NCI-H2029 (cell line): ENCODE measurements around the gene PRDM8.
A peak's percentile ranks its signal among the peaks of the same experiment; 100 is the strongest.

Experiments used
- DNase-seq: peaks from one replicate; lab custom pipeline; 2025; lab: John Stamatoyannopoulos, UW

The PRDM8 gene

DNA sequence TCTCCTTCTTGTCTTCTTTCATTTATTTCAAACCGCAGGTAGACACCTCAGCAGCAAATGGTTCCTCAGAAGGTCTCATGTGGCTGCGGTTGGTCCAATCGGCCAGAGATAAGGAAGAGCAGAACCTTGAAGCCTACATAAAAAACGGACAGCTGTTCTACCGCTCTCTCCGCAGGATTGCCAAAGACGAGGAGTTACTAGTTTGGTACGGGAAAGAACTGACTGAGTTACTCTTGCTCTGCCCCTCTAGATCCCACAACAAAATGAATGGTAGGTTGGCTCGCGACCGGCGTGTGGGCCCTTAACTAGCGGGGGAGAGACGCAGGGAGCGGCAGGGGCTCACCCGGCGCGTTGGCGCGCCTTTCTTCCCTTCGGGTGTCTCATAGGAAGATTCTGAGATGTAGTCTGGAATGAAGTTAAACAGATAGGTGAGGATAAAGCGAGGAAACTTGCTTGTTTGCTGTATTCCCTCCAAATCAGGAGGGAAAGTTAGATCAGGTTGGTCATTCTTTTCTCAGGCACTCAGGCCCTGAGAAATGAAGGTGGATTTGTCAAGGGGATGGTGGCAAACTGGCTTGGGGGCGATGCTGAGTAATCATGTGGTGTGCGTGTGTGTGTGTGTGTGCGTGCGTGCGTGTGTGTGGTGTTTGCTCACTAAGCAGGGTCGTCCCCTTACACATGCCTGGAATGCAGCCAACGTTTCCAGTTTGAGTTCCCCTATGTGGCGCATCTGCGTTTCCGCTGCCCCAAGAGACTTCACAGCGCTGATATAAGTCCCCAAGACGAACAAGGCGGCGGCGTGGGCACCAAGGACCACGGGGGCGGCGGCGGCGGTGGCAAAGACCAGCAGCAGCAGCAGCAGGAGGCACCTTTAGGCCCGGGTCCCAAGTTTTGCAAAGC lies 4.2 kb downstream of the PRDM8 start:
- DNase-seq, result no peak

DNA sequence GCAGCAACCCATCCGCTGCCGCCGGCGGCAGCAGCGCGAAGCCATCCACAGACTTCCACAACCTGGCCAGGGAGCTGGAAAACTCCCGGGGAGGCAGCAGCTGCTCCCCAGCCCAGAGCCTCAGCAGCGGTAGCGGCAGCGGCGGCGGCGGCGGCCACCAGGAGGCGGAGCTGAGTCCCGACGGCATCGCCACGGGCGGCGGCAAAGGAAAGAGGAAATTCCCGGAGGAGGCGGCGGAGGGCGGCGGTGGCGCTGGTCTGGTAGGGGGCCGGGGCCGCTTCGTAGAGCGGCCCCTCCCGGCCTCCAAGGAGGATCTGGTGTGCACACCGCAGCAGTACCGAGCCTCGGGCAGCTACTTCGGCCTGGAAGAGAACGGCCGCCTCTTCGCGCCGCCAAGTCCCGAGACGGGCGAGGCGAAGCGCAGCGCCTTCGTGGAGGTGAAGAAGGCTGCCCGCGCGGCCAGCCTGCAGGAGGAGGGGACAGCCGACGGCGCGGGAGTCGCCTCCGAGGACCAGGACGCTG lies 4.9 kb downstream of the PRDM8 start:
- peak; percentile 50 for DNase-seq

DNA sequence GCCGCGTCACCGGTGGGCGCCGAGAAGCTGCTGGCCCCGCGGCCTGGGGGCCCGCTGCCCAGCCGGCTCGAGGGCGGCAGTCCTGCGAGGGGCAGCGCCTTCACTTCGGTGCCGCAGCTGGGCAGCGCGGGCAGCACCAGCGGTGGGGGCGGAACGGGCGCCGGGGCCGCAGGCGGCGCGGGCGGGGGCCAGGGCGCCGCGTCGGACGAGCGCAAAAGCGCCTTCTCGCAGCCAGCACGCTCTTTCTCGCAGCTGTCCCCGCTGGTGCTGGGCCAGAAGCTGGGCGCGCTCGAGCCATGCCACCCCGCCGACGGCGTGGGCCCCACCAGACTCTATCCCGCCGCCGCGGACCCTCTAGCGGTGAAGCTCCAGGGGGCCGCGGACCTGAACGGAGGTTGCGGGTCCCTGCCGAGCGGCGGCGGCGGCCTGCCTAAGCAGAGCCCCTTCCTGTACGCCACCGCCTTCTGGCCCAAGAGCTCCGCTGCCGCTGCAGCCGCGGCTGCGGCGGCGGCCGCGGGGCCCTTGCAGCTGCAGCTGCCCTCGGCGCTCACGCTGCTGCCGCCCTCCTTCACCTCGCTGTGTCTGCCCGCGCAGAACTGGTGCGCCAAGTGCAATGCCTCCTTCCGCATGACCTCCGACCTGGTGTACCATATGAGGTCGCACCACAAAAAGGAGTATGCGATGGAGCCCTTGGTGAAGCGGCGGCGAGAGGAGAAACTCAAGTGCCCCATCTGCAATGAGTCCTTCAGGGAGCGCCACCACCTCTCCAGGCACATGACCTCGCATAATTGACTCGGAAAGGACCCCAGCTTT lies 5.6 kb downstream of the PRDM8 start:
- DNase-seq, result peak; percentile 21

DNA sequence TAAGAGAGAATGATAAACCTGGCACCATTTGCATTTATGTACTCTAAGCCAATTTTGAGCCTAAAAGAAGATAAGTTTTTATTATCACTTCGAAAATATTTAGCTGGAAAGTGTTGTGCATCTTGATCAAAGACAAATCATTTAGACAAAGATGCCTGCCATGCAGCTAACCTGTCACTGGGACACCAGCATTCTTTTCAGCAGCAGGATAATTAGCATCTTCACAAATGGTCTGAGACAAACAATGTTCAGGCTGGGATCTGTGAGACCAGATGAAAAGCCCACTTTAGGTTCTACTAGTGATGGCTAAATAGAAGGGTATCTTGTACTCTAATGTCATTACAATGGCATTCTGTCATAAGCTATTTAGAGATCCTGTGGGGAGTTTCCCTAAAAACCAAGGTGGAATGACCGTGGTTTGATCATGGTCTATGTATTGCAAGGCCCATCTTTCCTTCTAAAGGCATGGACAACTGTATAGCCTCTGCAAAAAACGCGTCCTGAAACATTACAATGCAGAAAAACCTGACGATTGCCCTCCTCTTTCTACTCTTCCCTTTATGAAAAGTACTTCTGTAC lies 7.2 kb downstream of the PRDM8 start:
- no peak for DNase-seq

DNA sequence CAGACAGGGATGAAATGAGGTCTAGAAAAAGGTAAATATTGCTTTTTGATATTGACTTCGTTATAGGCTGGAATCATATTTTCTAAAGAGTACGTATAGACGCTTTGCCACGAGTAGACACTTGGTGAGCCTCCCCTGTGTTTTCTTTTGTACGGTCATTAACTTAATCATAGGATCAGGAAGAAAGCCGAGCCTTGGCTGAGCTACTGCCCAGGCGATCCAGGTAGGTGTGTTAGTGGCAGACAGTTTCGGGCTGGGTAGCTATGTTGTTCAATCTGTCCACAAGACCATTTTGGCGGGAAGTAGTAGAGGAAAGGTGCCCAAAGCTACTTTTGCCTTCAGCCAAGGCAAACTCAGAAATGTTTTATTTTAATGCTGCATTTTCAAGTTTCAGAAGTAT lies 8.8 kb downstream of the PRDM8 start:
- no peak for DNase-seq

DNA sequence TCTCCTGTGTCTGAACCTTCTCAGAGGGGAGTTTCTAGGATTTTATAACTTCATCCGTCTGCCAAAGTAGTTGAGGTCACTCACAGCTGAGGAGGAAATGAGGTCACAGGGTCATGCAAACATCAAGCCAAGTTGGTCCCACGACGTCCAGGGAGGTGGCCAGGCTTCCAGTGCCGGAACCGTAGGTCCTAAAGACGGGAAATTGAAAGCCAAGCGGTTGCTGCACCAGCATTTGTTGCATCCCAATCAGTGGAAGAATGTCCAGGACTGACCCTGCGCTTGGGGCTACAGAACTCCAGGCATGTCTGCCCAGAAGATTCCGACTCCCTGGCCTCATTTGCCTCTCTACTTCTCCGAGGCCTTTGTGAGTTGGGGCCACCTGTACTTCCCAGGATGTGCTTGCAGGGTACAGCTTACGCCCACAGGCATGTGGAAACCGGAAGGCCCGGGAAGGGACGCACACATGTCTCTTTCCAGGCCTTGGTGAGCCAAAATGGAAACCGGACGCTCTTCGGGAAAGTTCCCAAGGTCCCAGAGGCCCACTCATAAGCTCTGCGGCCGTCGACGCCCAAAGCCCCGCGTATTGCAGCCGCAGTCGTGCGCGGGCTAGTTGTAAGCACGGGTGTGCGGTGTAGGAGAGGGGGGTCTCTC lies 9.3 kb downstream of the PRDM8 start:
- DNase-seq, result no peak

DNA sequence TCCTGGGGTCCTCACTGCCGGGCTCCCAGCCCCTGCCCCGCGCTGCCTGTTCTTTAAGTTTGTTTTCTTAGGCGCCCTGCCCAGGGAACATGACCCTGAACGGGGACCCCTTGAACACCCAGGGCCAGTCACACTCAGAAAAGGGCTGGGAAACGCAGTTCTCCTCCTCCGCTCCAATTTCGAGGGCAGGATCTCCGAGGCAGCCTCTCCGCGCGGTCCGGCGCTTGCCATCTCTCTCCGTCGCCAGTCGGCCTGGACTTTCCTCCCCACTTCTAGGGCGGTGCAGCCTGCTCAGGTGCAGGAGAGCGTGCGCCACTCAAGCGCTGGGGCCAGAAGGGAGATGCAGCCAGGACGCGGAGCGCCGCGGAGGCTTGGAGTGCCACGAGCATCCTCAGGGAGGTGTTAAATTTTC lies 9.9 kb downstream of the PRDM8 start:
- no peak for DNase-seq

DNA sequence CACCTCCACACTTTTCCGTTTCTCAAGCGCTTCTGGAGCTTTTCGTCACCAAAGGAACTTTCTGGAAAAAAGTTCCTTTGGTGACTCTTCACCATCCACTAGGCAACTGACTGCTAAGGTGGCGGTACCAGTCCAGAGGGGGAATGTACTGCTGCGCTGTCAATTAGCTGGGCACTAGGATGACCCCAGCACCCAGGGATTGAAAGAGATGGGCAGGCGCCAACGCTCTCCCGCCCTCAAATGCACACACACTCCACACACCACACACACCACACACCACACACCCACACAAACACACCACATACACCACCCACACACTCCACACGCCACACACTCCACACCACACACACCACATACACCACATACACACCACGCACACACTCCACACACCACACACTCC lies 10.4 kb downstream of the PRDM8 start:
- DNase-seq, result no peak

DNA sequence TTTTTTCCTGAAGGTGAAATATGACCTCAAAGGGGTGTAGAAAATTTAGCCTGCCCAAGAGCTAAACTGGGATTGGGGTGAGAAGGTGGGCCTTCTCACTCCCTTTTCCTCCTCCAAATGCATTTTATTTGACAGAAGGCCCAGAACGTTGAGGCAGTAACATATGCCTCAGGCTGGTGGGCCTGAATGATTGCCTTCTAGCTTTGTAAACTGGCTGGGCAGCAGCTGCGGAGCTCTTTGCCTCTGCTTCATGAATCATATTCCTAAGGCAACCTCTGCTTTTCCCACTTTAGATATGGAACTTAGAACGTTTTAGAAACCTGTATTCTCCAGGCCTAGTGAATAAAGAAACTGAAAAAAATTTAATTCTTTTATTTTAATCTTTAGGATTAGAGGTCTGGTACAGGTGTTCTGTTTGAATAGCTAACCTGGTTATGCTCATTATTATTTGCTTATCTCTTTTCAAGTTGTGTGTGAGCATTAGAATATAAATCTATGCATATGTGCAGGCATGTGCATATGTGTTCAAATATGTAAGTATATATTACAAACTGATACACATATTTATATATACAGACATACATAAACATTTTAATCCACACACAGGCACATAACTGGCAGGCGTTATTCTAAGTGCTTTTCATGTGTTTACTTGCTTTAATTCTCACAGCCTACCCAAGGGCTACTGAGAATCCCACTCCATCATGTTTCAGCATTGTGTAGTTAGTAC lies 11.5 kb downstream of the PRDM8 start:
- no peak for DNase-seq

DNA sequence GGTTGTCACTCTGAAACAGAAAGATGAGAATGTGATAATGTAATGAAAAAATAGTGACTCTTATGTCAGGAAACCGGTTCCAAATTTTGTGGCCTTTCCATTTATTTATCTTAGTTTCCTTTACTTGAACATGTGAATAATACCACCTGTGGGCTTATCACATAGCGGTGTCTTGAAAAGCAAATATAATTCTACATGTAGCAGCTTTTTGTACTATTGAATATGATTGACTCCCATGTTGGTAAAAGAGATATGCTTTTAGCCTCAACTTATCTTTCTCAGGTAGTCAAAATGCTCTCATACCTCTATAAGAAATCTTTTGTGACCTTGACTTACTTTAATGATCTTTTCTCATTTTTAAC lies 12.0 kb downstream of the PRDM8 start:
- DNase-seq, result no peak

DNA sequence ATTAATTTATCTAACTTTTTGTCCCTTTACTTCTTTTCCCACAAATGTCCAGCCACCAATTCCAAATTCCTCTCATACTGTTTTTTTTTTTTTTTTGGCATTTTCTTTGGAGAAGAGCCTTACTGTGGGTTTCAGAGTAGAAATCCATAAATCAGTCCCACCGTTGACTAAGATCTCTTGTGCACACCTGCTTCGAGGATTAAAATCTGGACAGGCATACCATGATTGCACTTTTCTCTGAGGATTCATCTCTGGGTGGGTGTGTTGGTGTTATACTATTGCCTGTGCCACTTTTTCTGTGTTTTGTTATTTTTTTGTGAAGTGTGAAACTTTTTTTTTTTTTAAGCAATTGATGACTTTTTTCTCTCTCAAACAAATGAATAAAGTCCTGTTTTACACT lies 13.2 kb downstream of the PRDM8 start:
- DNase-seq, result no peak

DNA sequence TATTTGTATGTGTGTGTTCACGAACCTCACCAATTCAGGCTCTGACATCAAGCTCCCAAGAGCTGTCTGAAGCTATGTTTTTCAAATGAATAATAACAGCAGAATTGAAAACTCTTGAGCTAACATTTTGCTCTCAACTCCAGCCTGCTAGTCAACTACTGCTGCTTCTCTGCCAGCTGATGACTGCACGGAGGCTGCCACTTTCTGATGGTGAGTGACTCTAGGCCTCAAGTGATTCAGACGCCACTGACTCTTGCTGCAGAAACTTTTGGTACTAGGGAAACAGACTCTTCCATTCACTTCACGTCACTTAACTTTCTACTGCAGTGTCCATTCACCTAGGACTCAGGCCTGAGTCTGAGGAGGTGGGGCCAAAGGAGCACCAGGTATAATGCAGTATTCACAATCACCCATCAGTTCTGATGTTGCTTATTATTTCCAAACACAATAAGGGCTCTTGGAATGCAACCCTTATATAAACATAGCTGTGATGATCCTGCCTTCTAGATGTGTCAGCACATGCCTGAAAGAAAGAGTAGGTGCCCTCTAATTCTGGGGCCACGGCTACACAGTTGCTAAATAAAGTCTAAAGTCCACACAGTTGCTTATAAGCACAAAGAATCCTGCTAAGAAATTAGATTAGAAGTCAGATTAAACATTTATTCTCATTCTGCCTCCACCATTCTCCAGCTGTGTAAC lies 16.0 kb downstream of the PRDM8 start:
- DNase-seq, result no peak

DNA sequence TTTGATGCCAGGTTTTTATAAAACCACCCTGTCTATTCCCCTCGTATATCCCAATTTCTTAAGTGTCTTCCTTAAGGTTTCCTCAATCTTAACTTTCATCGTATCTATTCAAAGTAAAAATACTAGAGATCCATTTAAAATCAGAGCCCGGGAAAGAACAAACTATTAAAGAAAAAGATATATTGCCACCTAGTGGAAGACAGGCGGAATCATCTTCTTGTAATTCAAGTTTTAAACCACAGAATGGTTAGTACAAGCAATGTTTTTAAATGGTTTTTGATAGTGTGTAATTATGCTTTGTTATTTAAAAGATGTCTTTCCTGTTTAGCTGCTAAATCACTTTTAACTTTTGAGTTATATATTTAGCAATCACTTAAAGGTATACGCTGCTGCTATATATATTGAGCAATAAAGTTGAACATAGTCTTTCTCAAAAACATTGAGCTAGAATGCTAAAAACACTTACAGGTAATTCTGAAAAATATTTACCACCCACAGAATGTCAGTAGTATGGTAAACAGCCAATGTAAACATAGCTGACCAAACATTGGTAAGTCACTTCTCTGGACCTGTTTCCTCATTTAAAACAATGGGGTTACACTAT lies 18.2 kb downstream of the PRDM8 start:
- peak; percentile 17 for DNase-seq

DNA sequence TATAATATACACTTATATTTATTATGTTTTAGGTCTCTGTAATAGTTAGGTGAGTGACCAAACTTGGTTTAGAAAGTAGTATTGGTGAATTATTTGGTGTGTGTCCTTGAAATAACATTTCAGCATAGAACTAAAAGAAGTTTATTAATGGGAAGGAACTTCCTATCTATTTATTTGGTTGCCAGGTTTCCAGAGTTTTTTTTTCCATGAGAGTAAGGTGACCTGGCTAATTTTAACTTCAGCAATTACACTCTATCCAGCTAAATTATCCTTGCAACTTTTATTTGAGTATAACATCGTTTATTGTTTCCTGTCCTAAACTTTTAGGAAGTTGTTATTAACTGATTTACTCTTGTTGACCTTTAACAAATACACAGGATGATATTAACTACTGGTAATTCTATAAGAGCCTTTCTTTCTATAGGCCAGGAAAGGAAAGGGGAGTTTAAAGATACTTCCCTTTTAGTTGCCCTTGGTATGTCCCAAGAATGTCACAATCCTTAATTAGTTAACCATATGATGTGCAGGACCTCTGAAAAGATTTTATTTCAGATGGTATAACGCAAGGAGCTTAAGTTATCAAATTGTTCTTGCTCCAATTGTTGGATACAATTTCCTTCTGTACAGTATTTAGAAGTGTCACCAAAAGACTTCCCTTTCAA lies 18.9 kb downstream of the PRDM8 start:
- no peak for DNase-seq

DNA sequence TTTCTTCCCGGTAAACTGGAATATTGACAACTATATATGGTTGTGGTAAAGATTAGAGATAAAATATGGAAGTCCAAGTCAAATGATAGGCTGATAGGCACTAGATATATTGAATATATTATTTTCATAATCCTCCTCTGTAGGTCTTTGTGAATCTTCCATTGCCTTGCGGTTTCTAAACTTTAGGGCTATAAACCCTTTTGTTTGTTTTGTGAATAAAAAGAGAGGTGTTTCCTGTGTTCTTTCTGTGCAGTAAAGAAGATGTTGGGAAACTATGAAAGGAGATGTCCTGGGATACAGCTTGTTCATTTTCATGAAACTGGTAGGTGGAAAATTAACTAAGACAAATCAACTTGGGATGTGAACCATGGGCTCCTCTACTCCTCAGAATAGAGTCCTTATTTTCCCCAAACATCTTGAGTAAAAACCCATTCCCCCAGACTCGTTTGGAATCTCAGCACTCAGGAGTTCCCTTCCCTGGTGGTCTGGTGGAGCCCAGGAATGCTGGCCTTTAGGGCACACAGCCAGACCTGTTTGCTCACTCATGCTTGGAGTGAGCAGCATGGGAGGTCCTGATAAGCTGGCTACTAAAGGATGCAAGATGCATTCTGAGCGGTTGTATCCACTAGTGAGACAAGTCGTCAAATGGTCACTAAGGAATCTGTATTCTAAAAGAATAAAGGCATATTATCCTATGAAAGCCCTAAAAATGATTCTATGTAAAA lies 22.2 kb downstream of the PRDM8 start:
- no peak for DNase-seq

DNA sequence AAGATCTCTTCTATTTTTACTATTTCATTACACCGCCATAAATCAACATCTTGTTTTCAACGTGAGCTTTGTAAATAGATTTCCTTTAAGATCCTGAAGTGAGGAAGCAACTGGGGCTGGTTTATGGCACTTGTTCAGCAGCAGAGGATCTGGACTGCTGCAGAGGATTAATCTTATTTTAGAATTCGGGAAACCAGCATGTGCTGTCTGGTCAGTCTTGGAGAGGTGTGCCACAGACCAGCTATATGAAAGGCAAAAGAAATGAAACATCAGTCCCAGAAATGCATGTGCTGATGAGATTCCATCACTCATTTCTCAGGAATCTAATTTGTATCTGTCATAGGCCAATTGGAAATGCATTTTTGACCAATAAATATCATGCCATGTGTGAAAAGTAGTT lies 23.4 kb downstream of the PRDM8 start:
- DNase-seq, result no peak

DNA sequence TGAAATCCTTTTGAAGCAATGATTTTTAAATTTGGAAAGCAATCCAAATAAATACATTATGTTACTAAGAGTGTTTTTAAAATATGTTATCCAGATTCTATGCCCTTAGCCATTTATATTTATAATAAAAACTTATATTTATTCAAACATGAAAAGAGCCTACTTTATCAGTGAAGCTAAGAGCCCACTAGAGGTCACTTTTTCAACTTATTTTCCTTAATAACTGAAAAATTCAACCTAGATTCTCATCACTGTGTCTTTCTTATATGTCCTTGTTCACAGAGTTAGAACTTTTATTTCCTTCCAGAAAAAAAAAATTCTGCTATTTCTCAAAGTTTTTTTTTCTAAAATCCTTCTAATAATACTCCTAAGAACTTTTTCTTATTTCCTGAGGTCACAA lies 23.9 kb downstream of the PRDM8 start:
- no peak for DNase-seq

DNA sequence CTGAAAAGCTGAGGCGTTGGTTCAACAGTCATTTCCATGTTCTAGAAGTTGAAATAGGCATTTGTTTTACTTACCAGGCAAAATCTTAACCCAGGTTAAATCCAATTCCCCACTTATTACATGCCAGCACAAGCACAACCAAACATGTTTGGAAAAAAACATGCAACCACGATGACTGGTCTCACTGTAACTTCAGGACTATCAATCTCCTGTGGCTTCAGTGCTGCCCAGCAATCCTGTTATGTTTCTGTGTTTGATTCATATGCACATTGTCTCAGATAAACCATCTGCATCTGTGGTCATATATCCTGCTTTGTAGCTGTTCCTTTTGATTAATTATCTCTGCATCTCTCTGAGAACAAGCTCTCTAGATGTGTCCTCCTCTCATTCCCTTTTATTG lies 28.3 kb downstream of the PRDM8 start:
- no peak for DNase-seq

DNA sequence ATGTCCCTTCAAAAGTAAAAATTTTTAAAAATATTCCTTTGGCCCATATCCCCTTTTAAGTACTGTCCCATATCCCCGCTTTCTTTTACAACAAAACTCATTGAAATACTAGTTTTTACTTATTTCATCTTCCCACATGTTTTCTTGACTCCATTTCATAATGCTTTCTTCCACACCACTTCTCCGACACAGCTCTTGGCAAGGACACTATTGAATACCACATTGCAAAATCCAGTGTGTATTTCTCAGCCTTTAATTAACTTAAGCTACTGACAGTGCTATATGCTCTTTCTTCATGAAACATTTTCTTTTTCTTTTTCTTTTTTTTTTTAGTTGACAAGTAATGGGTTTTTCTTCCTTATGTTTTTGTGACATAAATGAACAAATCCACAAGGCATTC lies 28.8 kb downstream of the PRDM8 start:
- DNase-seq, result no peak
